GM12865 (cell line): ENCODE results near the gene SYCE3.

Source experiments
- DNase-seq: peaks from one replicate; pipeline ENCODE4 v3.0.0; 2010; ENCODE audit warnings: low read depth
- H3K4me3 ChIP-seq: 2 replicates; pipeline ENCODE4 v1.5.1; 2011; ENCODE audit warnings: mild to moderate bottlenecking, low read depth, low read length, control low read depth
- CTCF ChIP-seq: IDR thresholded peaks from 2 replicates; pipeline ENCODE4 v1.5.1; 2011; ENCODE audit warnings: low read length, control low read depth, low read depth, inconsistent platforms; ENCODE audit not compliant: insufficient read depth; ENCODE audit errors: missing control alignments

Gene SYCE3

GRCh38 chr22:50579752-50580151 lies 17.0 kb upstream of the SYCE3 start:
- no peak for DNase-seq
- H3K4me3 ChIP-seq = no peak overlapping the region
- no peak for TF ChIP-seq CTCF

- TF ChIP-seq CTCF = no peak
- no peak for DNase-seq
- H3K4me3 ChIP-seq = no peak overlapping the region
Measured at GRCh38 chr22:50578776-50579310, 16.1 kb upstream of the SYCE3 start.

- no peak within 1 kb of the TSS for H3K4me3 ChIP-seq
- no peak for TF ChIP-seq CTCF
- no peak for DNase-seq
Measured at GRCh38 chr22:50577987-50578775, 15.5 kb upstream of the SYCE3 start, which contains the start of gene CPT1B. CPT1B (minus strand) TSS chr22:50578427; CDS start chr22:50577915, 512 bp downstream.

- no peak for DNase-seq
- TF ChIP-seq CTCF = no peak
- H3K4me3 ChIP-seq = no peak overlapping the region
Measured at GRCh38 chr22:50577697-50577986, 14.9 kb upstream of the SYCE3 start.

- TF ChIP-seq CTCF = no peak
- no peak overlapping the region for H3K4me3 ChIP-seq
Measured at GRCh38 chr22:50576806-50577696, 14.3 kb upstream of the SYCE3 start.

GRCh38 chr22:50576070-50576469 lies 13.4 kb upstream of the SYCE3 start:
- no peak for TF ChIP-seq CTCF
- H3K4me3 ChIP-seq = no peak overlapping the region
- DNase-seq = no peak

More at GRCh38 chr22:50576806-50577696, 14.3 kb upstream of the SYCE3 start:
- no peak for DNase-seq
